Amniotic epithelial cell (primary cell): ENCODE results near the gene COL27A1.

ENCODE experiments used
- DNase-seq: peaks from one replicate; pipeline ENCODE4 v3.0.0-alpha.2; 2010; ENCODE audit warnings: low read depth

Gene COL27A1

DNA sequence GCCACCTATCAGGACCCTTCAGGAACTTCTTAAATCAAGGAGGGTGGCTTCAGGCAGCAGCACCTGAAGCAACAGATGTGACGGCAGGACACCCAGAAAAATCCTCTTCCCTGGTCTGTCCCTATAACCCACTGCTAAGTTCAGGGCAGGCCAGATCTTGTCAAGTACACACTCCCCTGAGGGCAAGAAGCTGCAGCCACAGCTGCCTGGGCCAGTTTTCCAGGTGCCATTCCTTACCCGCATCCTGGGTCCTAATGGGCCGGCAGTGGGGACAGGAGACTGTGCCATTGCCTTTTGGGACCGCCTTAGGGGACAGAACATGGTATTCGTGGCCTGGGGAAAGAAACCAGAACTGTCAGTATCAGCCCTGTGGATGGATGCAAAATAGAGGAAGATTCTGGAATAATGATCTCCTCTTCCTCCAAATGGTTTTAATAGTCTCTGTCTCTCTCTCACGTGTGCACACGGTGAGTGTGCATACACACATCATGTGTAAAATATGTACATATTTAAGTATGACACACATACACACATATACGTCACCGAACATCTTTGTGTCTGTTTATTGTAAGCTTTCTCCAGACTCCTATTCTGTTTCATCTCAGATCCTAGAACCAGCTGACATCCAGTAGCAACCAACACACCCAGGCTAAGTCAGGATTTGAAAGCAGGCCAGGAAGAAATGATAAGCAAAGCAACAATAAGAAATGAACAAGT, 188.3 kb downstream of the COL27A1 start:
- DNase-seq: peak; percentile 74

- no peak for DNase-seq
These were observed 188.8 kb downstream of the COL27A1 start for GRCh38 chr9:114344188-114344566.

DNA sequence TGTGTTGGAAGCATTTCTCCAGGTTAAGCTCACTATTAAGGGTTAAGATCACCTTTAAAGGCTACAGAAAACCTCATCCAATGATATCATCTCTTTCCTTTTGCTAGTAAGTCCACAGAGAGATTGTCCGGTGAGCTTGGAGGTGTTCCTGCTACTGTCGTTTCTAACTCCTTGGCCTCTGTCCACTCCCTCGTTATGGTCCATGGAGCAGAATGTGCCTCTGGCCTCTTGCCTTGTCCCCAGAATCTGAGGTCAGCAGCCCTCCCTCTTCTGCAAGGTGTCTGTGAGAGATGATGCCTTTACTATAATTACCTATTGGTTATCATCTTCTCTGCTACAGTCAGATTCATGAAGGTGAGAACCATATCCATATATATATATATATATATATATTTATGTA, 189.4 kb downstream of the COL27A1 start:
- DNase-seq: no peak

DNA sequence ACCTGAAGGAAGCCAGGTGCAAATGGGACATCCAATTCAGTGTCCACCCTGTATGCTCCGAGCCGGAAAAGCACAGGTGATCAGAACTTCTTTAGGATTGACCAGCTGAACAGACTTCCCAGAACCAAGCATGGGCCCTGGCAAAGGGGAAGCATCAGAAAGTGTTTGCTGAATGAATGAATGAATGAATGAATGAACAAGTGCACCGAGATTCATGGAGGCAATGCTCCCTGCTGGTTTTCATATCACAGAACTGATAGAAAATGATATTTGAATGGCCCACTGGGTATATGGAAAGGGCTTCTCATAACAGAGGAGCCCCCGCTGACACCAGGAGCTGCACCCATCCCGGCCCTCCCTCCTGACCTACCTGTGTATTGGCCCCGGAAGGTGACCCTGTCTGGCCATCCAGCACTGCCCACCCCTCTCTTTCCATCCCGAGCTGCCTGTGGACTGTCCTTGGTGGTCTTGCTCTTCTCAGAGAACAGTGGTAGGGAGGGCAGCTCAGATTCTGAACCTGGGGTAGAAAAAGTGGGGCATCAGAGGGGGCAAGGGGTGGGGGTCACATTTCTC, 190.2 kb downstream of the COL27A1 start:
- DNase-seq: no peak

DNA sequence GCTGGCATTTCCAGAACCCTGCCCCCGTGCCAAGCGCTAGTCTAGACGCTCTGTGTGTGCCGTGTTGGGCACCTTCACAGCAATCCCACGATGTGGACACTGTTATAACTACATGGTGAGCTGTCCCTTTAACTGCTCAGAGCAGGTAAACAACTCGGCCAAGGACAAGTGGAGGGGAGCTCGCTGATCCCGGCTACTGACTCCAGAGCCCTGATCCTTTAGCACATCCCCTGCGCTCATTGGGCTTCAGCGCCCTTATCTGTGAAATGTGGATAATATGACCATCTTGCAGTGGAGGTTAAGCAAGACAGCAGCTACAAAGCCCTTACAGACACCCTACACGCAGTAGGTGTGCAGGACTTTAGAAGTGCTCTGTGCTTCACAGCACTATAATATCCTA, 190.8 kb downstream of the COL27A1 start:
- DNase-seq: no peak

GRCh38 chr9:114347675-114348074, 192.3 kb downstream of the COL27A1 start:
- no peak for DNase-seq

DNA sequence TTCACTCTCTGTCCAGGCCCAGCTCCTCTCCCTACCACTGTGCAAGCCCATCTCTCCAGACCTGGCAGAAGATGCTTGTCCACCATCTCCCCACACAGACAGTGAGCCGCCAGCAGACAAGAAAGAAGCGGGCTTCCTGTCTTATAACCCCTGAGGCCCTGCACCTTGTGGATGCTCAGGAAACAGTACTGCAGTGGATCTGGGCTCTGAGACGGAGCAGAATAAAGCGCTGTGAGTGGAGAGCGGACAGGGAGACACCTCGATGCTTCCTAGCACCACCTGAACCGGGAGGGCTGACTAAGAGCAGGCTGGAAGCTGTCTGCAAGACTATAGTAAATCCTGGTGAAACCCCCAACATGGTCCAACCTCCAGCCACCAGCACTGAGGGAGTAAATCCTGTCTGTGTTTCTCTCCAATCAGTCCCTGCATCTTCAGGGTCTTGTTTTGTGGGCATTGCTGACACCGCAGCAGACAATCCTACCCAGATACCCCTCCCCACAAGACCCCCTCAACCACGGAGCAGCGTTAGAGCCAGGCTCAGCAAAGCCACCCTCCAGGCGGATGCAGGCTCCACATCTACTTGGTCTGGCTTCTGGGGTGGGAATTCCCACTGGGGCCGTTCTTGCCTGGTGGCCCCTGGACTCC, 193.0 kb downstream of the COL27A1 start:
- no peak for DNase-seq

DNA sequence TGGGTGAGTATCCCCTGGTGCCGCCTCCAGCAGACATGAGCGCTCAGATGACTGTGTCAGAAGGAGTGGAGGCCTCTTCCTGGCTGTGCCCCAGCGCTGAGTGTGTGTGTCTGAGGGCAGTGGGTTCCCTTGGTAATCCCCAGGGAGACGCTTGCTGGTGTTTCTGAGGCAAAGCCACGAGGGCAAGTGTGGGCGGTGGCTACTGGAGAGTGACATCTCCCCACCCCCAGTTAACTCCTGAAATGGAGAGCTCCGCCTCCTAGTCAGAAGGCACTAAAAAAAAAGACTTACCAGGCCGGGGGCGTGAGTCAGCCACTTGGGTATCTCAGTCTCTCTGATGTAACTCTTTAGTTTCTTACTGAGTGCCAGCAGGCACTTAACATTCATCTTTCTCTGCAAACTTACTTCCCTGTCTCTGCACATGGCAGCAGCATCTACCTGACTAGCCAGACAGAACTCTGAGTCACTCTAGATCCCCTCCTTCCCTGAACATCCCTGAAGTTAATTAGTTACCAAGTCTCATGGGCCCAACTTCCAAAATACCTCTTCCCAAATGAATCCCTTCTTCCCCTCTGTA, 193.7 kb downstream of the COL27A1 start:
- DNase-seq: peak; percentile 100

DNA sequence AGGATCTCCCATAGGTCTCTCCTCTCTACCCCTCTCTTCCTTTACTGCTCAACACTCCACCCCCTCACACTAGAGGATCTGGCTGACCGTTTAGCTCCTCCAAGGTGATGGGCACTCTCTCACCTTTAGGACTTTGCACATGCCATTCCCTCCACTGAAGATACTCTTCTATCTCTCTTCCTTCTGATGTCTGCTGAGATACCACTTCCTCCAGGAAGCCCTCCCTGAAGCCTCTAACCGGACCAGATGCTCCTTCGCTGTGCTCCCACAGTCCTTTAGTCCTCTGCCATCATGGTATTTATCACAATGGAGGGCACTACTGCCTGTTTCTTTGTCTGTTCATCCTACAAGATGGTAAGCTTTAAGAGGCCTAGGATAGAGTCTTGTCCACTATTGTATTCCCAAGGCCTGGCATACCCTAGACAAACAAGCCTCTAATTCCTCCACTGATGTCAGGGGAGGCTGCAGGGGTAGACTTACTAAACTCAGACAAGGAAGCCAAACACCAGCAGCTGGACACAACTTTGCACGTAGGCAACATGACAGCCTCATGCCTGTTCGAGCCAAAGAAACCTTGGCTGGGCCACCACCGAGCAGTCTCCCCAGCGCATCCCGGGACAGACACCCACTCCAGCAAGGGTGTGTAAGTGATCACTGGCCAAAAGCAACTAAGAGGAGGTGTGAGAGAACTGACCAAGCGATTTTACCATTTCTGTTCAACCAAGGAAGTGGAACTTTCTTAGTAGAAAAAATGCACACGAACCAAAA, 194.6 kb downstream of the COL27A1 start:
- DNase-seq: no peak

DNA sequence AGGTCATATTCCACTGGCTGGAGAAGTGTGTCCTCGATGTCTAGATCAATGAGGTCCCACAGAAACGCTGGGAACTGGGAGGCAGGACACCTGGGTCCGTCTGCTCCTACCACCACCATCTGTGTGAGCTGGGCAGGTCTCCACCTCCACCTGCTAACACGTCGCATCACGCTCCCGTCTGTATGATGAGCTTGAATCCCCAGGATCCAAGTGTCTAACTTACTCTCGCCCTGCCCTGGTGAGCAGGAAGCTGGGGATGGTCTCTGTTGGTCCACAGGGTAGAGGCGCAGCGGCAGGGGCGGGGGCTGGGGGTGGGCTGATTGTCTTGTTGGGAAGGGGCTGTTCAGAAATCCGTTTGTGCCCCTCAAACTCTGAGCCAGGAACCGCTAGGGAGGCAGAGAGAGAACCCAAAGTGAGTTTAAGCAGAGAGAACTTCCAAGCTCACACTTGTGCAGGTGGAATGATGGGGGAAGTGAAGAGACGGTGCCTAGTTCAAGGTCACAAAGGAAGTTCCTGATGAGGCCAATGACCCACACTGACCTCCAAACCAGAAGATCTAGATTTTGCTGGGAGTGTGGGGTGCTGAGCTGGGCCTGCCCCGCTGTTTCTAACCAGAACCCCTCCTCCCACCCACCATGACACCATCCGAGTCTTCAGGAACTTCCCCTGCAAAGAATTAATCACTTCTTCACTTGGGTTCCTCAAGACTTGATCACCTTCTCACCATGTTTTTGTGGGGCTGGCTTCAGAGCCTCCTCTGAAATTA, 195.5 kb downstream of the COL27A1 start:
- no peak for DNase-seq

DNA sequence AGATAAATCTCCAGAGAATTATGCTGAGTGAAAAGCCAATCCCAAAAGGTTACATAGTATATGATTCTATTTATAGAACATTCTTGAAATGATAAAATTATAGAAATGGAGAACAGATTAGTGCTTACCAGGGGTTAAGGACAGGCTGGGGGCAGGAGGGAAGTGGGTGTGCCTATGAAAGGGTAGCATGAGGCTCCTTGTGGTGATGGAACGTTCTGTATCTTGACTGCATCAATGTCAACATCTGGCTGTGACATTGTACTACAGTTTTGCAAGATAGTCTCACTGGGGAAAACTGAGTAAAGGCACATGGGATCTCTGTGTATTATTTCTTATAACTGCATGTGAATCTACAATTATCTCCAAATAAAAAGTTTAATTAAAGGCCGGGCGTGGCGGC, 196.6 kb downstream of the COL27A1 start:
- DNase-seq: no peak

- no peak for DNase-seq
These were observed 200.5 kb downstream of the COL27A1 start for GRCh38 chr9:114355821-114356220.

DNA sequence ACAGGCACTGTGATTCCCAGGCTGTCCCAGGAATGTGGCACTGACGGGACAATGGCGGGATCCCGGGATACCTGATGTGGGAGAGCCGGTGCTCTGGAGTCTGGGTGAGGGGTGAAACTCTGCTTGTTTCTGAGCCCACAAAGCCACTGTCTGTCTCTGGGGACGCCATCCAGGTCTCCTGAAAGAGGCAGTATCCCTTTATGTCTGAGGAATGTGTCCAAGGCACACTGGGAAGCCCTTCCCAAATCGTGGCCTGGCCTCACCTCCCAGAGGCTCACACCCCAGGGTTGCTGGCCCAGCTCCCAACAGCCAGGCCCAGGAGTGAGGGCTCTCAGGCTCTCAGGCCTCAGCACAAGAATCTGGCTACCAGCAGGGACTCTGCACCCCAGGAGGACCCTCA, 201.5 kb downstream of the COL27A1 start:
- no peak for DNase-seq

- DNase-seq: no peak
These were observed 202.0 kb downstream of the COL27A1 start for GRCh38 chr9:114357360-114357759.

DNA sequence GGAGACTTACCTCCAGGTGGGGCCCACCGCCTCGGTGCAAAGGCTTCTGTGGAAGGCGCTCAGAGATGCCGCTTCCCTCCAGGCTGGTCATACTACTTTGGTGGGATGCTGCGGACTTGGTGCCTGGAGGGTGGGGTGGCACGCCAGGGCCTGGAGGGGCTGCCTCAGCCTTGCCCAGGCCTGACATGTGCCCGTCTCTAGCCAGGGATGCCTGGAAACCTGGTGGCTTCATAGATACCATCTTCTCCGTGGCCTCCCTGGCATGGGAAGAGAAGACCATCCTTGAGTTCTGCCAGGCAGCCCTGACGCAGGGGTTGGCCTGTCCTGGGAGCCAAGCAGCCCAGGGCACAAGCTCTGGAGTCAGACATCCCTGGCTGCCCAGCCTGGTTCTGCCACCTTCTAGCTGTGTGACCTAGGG, 202.6 kb downstream of the COL27A1 start:
- DNase-seq: no peak

GRCh38 chr9:114359801-114360200, 204.5 kb downstream of the COL27A1 start:
- DNase-seq: no peak

DNA sequence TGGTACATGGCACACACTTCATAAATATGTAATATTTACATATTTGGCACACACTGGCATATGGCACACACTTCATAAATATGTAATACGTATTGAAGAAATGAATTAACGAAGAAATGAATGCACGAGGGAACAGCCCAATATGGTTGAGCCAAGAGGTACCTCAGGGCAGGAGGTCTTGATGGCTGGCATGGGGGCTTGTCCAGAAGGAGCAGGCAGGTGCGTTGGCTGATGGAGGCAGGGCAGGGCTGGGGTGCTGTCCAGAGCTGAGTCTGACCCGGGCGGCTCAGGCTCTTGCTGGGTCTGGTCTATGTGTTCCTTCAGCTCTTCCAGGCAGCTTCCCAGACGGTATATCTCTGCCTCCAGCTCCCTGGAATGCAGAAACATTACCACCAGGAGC, 206.2 kb downstream of the COL27A1 start:
- no peak for DNase-seq
